ENCODE results near the gene TBC1D16. TPM values are rescaled to one million over a fixed set of nuclear protein-coding genes. Genes with fewer than 3 reads are reported as not detected.

The TBC1D16 gene
- total and polyA plus RNA-seq, 10 of the 15 experiments (the other 5 are each of a cell fraction or from before 2014, with no cell fraction given): 0.01 to 0.13 (median 0.06) TPM; not detected in 3

DNA sequence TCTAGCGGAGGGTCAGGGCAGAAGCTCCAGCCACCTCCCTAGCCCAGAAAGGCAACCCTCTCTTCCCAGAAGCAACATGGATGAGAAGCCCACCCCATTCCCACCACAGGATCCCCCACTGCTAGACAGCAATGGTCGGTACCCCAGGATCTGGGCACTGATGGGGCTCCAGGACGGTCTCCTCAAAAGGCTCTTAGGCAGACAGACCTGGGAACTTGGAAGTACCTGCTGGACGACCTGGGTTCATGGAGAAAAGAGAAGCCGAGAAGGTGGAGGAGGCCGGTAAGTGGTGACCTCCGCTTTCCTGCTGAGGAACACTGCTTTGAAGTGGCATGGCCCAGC is 96.6 kb downstream of the TBC1D16 start:
- ATAC-seq (no peak), FAIRE-seq (no peak), DNase-seq (ENCODE audit: low read depth, low spot score) (no peak)
- intact Hi-C loops (cut with micrococcal nuclease; ENCODE audit: unreplicated experiment) (no loop called here), in situ Hi-C loops (cut with MboI) (no loop called here)
- no peaks in the 10 kb centered on the region for H3K36me3 ChIP-seq (ENCODE audit: control insufficient read depth in 2 of 2, insufficient read depth in 2 of 2, low read length in 1 of 2)
- no peaks in the 10 kb centered on the region for H3K4me1 ChIP-seq (ENCODE audit: control insufficient read depth, insufficient read depth, low read length)
- no peaks in the 10 kb centered on the region for H3K79me2 ChIP-seq (ENCODE audit: control insufficient read depth, insufficient read depth, low read length)
- ChIA-PET SMC1A (ENCODE audit: uncharacterized antibody, unreplicated experiment) (interaction anchor here (0.5 kb wide), 1 partner anchor 398 kb away, joined by 4 read pairs; no protein-coding TSS in a partner anchor), RAD21 (ENCODE audit: unreplicated experiment) (no interaction called here), POLR2A (no interaction called here), CTCF (no interaction called here)
- no peak overlapping the region for H3K9ac ChIP-seq (ENCODE audit: control insufficient read depth, insufficient read depth, low read length)
- H4K20me1 ChIP-seq (ENCODE audit: control insufficient read depth, insufficient read depth): no peaks in the 10 kb centered on the region
- H3K4me3 ChIP-seq: no peak overlapping the region
- no peak overlapping the region for H3K27ac ChIP-seq (ENCODE audit: control insufficient read depth, insufficient read depth)
- WGBS (ENCODE audit: insufficient coverage, insufficient replicate concordance, low lambda C conversion rate, missing lambda C conversion rate): 63% methylated on average over 7 of the region's 7 CpGs
- H3K27me3 ChIP-seq (replicated peaks in 1 of 2; ENCODE audit: control insufficient read depth in 2 of 2, insufficient read depth in 2 of 2, low read length in 1 of 2): 0 out of 4 replicates have a peak, but pooled peaks cover 0 to 1% of the 10 kb centered on the region in 2 experiments
- H3K4me2 ChIP-seq (ENCODE audit: control insufficient read depth, insufficient read depth): no peak overlapping the region
- no TSS peak for BruUV-seq (replicated peaks)
- TF ChIP-seq NRF1 (conservative IDR thresholded peaks at IDR 0.05; ENCODE audit: low read depth, low read length) (no peak), MEF2A (IDR thresholded peaks at IDR 0.05; ENCODE audit: insufficient read depth, low read depth, low read length) (no peak), CHD2 (IDR thresholded peaks at IDR 0.05; ENCODE audit: borderline replicate concordance, low read depth, low read length) (no peak), POLR2AphosphoS2 (IDR thresholded peaks at IDR 0.05; ENCODE audit: low read depth, low read length) (no peak), CEBPB (IDR thresholded peaks at IDR 0.05; ENCODE audit: borderline replicate concordance in 1 of 2, low read depth in 2 of 2, low read length in 2 of 2) (no peak), KDM1A (IDR thresholded peaks at IDR 0.05; ENCODE audit: borderline replicate concordance) (no peak), ZZZ3 (IDR thresholded peaks at IDR 0.05; ENCODE audit: control insufficient read depth, insufficient read length, low read depth) (no peak), IRF5 (IDR thresholded peaks at IDR 0.05; ENCODE audit: borderline replicate concordance) (no peak), HCFC1 (IDR thresholded peaks at IDR 0.05; ENCODE audit: low read length) (no peak)
- TF ChIP-seq, protein P1, sequence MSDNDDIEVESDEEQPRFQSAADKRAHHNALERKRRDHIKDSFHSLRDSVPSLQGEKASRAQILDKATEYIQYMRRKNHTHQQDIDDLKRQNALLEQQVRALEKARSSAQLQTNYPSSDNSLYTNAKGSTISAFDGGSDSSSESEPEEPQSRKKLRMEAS (IDR thresholded peaks at IDR 0.05; ENCODE audit: low read depth, low read length): no peak
- TF ChIP-seq, protein P2, sequence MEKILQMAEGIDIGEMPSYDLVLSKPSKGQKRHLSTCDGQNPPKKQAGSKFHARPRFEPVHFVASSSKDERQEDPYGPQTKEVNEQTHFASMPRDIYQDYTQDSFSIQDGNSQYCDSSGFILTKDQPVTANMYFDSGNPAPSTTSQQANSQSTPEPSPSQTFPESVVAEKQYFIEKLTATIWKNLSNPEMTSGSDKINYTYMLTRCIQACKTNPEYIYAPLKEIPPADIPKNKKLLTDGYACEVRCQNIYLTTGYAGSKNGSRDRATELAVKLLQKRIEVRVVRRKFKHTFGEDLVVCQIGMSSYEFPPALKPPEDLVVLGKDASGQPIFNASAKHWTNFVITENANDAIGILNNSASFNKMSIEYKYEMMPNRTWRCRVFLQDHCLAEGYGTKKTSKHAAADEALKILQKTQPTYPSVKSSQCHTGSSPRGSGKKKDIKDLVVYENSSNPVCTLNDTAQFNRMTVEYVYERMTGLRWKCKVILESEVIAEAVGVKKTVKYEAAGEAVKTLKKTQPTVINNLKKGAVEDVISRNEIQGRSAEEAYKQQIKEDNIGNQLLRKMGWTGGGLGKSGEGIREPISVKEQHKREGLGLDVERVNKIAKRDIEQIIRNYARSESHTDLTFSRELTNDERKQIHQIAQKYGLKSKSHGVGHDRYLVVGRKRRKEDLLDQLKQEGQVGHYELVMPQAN (conservative IDR thresholded peaks at IDR 0.05): no peak
- no peak overlapping the region for H2AFZ ChIP-seq (ENCODE audit: control insufficient read depth, low read depth, low read length)
- no peaks in the 10 kb centered on the region for H3K9me3 ChIP-seq (replicated peaks; ENCODE audit: control insufficient read depth, insufficient read depth, low read length)

All from GM12878 (cell line).